22Rv1 (cell line): ENCODE data around the gene SLC25A34.

Experiments used
- H3K27ac ChIP-seq: fragments of 450-650 bp; 2 replicates; pipeline ENCODE4 v1.5.1; 2017
- ZFX ChIP-seq: fragments of 450-650 bp; IDR thresholded peaks from 2 replicates; pipeline ENCODE4 v1.6.1; 2017; ENCODE audit warnings: antibody characterized with exemption, borderline replicate concordance
- TF ChIP-seq, protein P1 (sequence below): fragments of 450-650 bp; IDR thresholded peaks from 2 replicates; pipeline ENCODE4 v1.5.1; 2017; ENCODE audit warnings: mild to moderate bottlenecking

Gene SLC25A34

DNA sequence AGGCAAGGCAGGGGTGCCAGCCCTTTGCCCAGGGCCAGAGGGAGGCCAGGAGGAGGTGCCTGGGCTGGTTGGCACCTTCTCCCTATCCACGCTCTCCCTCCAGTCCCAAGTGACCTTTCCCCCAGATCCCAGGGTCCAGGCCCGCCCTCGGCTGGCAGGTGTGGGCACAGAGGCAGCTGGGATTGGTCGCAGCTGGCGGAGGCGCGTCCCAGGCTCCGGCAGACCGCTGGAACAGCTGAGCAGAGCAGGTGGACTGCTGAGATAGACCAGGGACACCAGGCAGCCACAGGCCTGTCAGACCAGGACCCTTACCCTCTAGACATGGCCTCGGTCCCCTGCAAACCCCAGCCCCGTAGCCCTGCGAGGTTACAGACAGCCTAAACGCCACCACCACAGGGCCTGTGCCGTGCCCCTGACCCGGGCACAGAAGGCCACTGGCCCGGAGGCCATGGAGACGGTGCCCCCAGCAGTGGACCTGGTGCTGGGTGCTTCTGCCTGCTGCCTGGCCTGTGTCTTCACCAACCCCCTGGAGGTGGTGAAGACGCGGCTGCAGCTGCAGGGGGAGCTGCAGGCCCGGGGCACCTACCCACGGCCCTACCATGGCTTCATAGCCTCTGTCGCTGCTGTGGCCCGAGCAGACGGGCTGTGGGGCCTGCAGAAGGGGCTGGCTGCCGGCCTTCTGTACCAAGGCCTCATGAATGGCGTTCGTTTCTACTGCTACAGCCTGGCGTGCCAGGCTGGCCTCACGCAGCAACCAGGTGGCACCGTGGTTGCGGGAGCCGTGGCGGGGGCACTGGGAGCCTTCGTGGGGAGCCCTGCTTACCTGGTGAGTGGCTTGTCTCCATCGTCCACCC is at the start of gene SLC25A34:
Gene SLC25A34 (plus strand): TSS at position 221 of the 854 bp plus-strand sequence. CDS start 228 bp downstream, at position 449.
- no peak for TF ChIP-seq ZFX
- TF ChIP-seq, protein P1, sequence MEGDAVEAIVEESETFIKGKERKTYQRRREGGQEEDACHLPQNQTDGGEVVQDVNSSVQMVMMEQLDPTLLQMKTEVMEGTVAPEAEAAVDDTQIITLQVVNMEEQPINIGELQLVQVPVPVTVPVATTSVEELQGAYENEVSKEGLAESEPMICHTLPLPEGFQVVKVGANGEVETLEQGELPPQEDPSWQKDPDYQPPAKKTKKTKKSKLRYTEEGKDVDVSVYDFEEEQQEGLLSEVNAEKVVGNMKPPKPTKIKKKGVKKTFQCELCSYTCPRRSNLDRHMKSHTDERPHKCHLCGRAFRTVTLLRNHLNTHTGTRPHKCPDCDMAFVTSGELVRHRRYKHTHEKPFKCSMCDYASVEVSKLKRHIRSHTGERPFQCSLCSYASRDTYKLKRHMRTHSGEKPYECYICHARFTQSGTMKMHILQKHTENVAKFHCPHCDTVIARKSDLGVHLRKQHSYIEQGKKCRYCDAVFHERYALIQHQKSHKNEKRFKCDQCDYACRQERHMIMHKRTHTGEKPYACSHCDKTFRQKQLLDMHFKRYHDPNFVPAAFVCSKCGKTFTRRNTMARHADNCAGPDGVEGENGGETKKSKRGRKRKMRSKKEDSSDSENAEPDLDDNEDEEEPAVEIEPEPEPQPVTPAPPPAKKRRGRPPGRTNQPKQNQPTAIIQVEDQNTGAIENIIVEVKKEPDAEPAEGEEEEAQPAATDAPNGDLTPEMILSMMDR, result 0 out of 2 replicates have a peak, but pooled peaks have one; percentile 7
- peak within 1 kb of the TSS; percentile 69 for H3K27ac ChIP-seq

DNA sequence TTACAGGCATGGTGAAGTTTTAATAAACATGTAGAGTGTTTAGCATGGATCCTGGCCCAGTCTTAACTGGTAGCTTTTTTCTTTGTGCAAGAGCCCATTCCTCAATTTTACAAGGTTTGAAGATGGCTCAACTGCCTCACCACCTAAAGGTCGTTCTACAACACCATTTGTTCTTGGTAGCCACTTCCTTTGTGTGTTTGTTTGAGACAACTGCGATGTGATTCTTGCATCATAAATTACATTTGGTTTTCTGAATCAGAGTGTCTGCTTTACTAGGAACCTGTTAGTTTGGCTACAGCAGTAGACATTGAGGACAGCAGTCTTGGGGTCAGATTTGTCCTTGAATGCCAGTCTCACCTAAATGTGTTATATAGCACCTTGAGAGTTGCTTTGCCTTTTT is 48.6 kb upstream of the SLC25A34 start:
- no peak for TF ChIP-seq ZFX
- TF ChIP-seq, protein P1, result no peak
- H3K27ac ChIP-seq, result no peak overlapping the region

DNA sequence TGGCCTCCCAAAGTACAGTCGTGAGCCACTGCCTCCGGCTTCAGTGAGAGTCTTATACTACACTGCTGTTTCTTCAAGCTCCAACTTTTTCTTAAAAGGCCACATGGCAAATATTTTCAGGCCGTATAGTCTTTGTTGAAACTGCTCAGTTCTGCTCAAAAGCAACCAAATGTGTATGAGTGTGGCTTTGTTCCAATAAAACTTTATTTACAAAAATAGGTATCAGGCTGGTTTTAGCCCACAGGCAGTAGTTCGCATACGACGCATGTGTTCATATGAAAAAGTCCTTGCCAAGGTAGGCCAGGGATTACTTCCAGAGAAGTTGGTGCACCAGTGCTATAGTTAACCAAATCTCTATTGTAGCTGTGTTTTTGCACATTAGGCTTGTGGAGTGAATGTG is 45.7 kb upstream of the SLC25A34 start:
- no peak overlapping the region for H3K27ac ChIP-seq
- TF ChIP-seq ZFX, result no peak
- TF ChIP-seq, protein P1, result no peak

DNA sequence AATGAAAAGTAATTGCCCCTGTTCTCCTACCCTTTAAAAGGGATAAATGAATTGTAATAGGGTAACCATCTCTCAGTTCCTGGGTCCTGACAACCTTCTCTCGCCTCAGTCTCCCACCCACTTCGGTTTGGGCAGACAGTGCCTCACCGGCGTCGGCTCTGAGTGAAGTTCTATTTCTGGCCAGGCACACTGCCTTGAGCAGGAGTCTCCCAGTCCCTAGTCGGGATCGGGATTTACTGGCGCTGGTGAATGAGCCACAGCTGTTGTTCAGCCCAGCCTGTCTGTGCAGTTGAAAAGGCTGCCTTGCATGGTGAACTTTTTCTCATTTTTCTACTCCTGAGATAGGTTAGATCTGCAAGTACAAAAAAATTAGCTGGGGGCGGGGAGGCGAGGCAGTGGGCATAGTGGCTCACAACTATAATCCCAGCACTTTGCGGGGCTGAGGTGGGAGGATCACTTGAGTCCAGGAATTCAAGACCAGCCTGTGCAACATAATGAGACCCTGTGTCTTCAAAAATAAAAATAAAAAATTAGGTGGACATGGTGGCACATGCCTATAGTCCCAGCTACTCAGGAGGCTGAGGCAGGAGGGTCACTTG is 44.5 kb upstream of the SLC25A34 start:
- TF ChIP-seq, protein P1, result no peak
- no peak for TF ChIP-seq ZFX
- no peak overlapping the region for H3K27ac ChIP-seq

DNA sequence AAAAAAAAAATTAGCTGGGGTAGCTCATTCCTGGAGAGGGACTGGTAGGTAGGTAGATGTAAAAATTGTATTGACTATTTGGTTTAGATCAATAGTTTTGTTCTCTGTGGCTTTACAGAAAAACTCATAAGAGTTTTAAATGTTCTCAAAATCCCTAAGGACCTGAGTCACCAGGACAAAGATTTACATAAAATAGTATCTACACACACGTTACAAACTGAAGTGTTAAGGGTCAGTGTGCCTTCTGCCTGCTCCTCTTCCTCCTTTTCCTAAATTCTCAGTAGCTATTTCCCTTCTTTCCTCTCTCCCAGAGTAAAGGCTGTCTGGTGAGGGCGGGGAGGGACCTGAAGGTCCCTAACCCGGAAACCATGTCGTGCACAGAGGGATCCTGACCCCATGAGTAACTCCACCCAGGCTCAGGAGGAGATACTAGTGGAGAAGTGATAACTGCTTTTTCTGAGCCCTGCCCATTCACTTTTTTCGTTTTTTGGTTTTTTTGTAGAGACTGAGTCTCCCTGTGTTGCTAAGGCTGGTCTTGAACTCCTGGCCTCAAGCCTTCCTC is 43.9 kb upstream of the SLC25A34 start:
- TF ChIP-seq ZFX, result no peak
- TF ChIP-seq, protein P1, result no peak
- H3K27ac ChIP-seq, result no peak overlapping the region

DNA sequence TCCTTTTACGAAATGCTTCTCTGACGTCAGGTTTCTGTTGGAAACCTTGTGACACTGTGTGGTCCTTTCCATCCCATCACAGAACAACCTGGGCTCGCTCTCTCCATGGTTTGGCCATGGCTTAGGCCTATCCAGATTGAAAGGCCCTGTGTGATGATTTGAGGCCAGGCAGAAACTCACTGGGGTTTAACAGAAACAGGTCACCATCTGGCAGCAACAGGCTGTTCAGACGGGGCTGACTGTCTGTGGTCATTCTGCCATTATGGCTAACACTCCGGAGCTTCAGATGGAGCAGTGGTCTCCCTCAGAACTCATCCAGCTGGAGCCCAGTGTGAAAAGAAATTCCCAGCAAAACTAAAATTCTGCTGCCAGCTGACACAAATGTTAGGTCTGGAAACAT is 42.7 kb upstream of the SLC25A34 start:
- H3K27ac ChIP-seq, result no peak overlapping the region
- TF ChIP-seq ZFX, result no peak
- TF ChIP-seq, protein P1, result no peak
